CD4-positive, alpha-beta T cell treated with Interferon alpha-2 for 1 hour (primary cell): Measurements from ENCODE around the gene MAPT.
A peak's percentile ranks its signal among the peaks of the same experiment; 100 is the strongest.
"Not testable (repeated sequence)": the region's sequence is repeated elsewhere in the genome, so short reads cannot be mapped to it uniquely, and the experiment has no call there.

ENCODE experiments used
- DNase-seq, 2 donors: peaks; one replicate each; pipeline ENCODE4 v3.0.0-alpha.2; 2020 to 2022

MAPT gene

GRCh38 chr17:45996282-45996937 is 102.1 kb downstream of the MAPT start:
- DNase-seq: no peak

GRCh38 chr17:45997166-45997565 is 102.8 kb downstream of the MAPT start:
- no peak for DNase-seq

GRCh38 chr17:45997624-45998023 is 103.3 kb downstream of the MAPT start:
- no peak for DNase-seq

GRCh38 chr17:45998987-45999899 is 104.9 kb downstream of the MAPT start, which contains the start of gene STH:
TSS of gene STH (plus strand) at chr17:45999250. CDS start at chr17:45999280, 30 bp downstream.
- no peak for DNase-seq

GRCh38 chr17:45999900-46000290 is 105.5 kb downstream of the MAPT start:
- DNase-seq: no peak

- DNase-seq: no peak
Observed at GRCh38 chr17:46000292-46000691, 105.9 kb downstream of the MAPT start.

- DNase-seq: no peak
Observed at GRCh38 chr17:46000757-46001156, 106.4 kb downstream of the MAPT start.

- no peak for DNase-seq
Observed at GRCh38 chr17:46001390-46002310, 107.3 kb downstream of the MAPT start.

GRCh38 chr17:46002311-46002972 is 108.1 kb downstream of the MAPT start:
- peak; percentile 71 to 81 for DNase-seq

GRCh38 chr17:46002973-46003316 is 108.6 kb downstream of the MAPT start:
- DNase-seq: no peak

- DNase-seq: no peak
Observed at GRCh38 chr17:46003907-46004748, 109.8 kb downstream of the MAPT start.

- not testable (repeated sequence) for DNase-seq
Observed at GRCh38 chr17:46006082-46006481, 111.7 kb downstream of the MAPT start.

- DNase-seq: no peak
Observed at GRCh38 chr17:46007461-46007965, 113.2 kb downstream of the MAPT start.

- DNase-seq: no peak
Observed at GRCh38 chr17:46008591-46008990, 114.2 kb downstream of the MAPT start.

GRCh38 chr17:46009681-46010596 is 115.6 kb downstream of the MAPT start:
- DNase-seq: no peak

- no peak for DNase-seq
Observed at GRCh38 chr17:46010597-46011186, 116.3 kb downstream of the MAPT start.

- no peak for DNase-seq
Observed at GRCh38 chr17:46011711-46012505, 117.6 kb downstream of the MAPT start.

- no peak for DNase-seq
Observed at GRCh38 chr17:46012506-46013079, 118.2 kb downstream of the MAPT start.

- no peak for DNase-seq
Observed at GRCh38 chr17:46013127-46013501, 118.8 kb downstream of the MAPT start.
